A549 (cell line): Measurements from ENCODE around the gene FAM120A. TPM values are rescaled to one million over a fixed set of nuclear protein-coding genes. Genes with fewer than 3 reads are reported as not detected.

Experiments
- ATAC-seq, 2 experiments: fragments of 200-7000 bp in 1 of 2; fragments of >200 bp in 1 of 2; cut with Nextera tagmentation in 1 of 2; cut with Tn5 transposase in 1 of 2; 3 replicates each; pipeline versions ENCODE4 v1.8.0 to v1.9.1; 2018 to 2020; ENCODE audit warnings: mild to moderate bottlenecking in 1 of 2, moderate library complexity in 1 of 2
- CTCF ChIA-PET: fragments of 300-600 bp; sonication (Branson Sonifier 250); formaldehyde crosslinking; extraction: SDS; loops from one replicate; lab custom pipeline; 2021; ENCODE audit warnings: antibody characterized with exemption, inconsistent platforms; lab: Yijun Ruan, JAX
- POLR2A ChIA-PET: fragments of 350-600 bp; formaldehyde crosslinking; extraction: SDS; loops from one replicate; lab custom pipeline; 2021; ENCODE audit warnings: antibody characterized with exemption, inconsistent platforms; lab: Yijun Ruan, JAX
- DNase-seq, 2 experiments: peaks; one replicate each; pipeline versions ENCODE4 v3.0.0 to v3.0.0-alpha.2; 2011 to 2016; ENCODE audit warnings: low read depth in 1 of 2, low spot score in 1 of 2
- FAIRE-seq: peaks from 2 replicates; lab custom pipeline; 2011; peaks lifted over from hg19 to GRCh38; lab: Jason Lieb, UNC
- H3K27ac ChIP-seq, 2 experiments: fragments of >200 bp; sonication (Bioruptor Twin); formaldehyde crosslinking; 3 replicates each; pipeline ENCODE4 v1.5.1; 2016 to 2017
- H3K4me1 ChIP-seq: fragments of >200 bp; sonication (Bioruptor Twin); formaldehyde crosslinking; 3 replicates; pipeline ENCODE4 v1.6.1; 2016
- H3K4me2 ChIP-seq: fragments of >200 bp; sonication (Bioruptor Twin); formaldehyde crosslinking; 3 replicates; pipeline ENCODE4 v1.6.1; 2016
- H3K4me3 ChIP-seq: fragments of >200 bp; sonication (Bioruptor Twin); formaldehyde crosslinking; 3 replicates; pipeline ENCODE4 v1.5.1; 2016
- H3K9me3 ChIP-seq: fragments of >200 bp; sonication (Bioruptor Twin); formaldehyde crosslinking; 3 replicates; pipeline ENCODE4 v1.6.1; 2016
- BCL3 ChIP-seq: fragments of >200 bp; sonication (Bioruptor Twin); formaldehyde crosslinking; IDR thresholded peaks from 3 replicates; pipeline ENCODE4 v1.6.1; 2016
- CEBPB ChIP-seq, 2 experiments: fragments of >200 bp in 1 of 2; sonication (Bioruptor Twin) in 1 of 2; formaldehyde crosslinking in 1 of 2; IDR thresholded peaks; 2 replicates each; pipeline ENCODE4 v1.6.1; 2012 to 2016
- FOSB ChIP-seq: fragments of 250-450 bp; sonication (Bioruptor Pico); IDR thresholded peaks from 2 replicates; pipeline ENCODE4 v1.5.0; 2020; ENCODE audit warnings: mild to moderate bottlenecking, moderate library complexity
- GATA3 ChIP-seq: IDR thresholded peaks from 2 replicates; pipeline ENCODE4 v1.6.1; 2012; ENCODE audit warnings: borderline replicate concordance
- HES2 ChIP-seq: fragments of >200 bp; sonication (Bioruptor Twin); formaldehyde crosslinking; IDR thresholded peaks from 2 replicates; pipeline ENCODE4 v1.6.1; 2016
- HMGXB4 ChIP-seq: fragments of 250-450 bp; sonication (Bioruptor Pico); IDR thresholded peaks from 2 replicates; pipeline ENCODE4 v1.5.0; 2021; ENCODE audit warnings: mild to moderate bottlenecking, moderate library complexity, borderline replicate concordance
- HOXB13 ChIP-seq: fragments of 250-450 bp; sonication (Bioruptor Pico); IDR thresholded peaks from 2 replicates; pipeline ENCODE4 v1.5.0; 2020; ENCODE audit warnings: low read depth, mild to moderate bottlenecking, moderate library complexity
- HOXB5 ChIP-seq: fragments of 250-450 bp; sonication (Bioruptor Pico); IDR thresholded peaks from 2 replicates; pipeline ENCODE4 v1.5.0; 2020; ENCODE audit warnings: mild to moderate bottlenecking, moderate library complexity
- JUN ChIP-seq, 2 experiments: fragments of >200 bp; sonication (Bioruptor Twin); formaldehyde crosslinking; IDR thresholded peaks; 2 replicates in 1 of 2; 3 replicates in 1 of 2; pipeline ENCODE4 v1.6.1; 2016 to 2017
- KDM1A ChIP-seq: fragments of 200-600 bp; sonication (generic); IDR thresholded peaks from 2 replicates; pipeline ENCODE4 v1.6.1; 2016; ENCODE audit warnings: low read depth, mild to moderate bottlenecking
- KDM5A ChIP-seq: fragments of 200-600 bp; sonication (generic); IDR thresholded peaks from 2 replicates; pipeline ENCODE4 v1.6.1; 2016; ENCODE audit warnings: antibody characterized with exemption, mild to moderate bottlenecking
- MAZ ChIP-seq: fragments of 150-350 bp; IDR thresholded peaks from 2 replicates; pipeline ENCODE4 v1.6.1; 2014; ENCODE audit warnings: antibody characterized with exemption, low read depth, low read length, borderline replicate concordance
- PHF8 ChIP-seq: fragments of 200-600 bp; sonication (generic); IDR thresholded peaks from 2 replicates; pipeline ENCODE4 v1.6.1; 2016; ENCODE audit warnings: low read depth, mild to moderate bottlenecking, antibody characterized with exemption, moderate library complexity, borderline replicate concordance
- POLR2A ChIP-seq: IDR thresholded peaks from 2 replicates; pipeline ENCODE4 v1.6.1; 2012; ENCODE audit warnings: mild to moderate bottlenecking, low read length
- RARB ChIP-seq: fragments of 250-450 bp; sonication (Bioruptor Pico); IDR thresholded peaks from 2 replicates; pipeline ENCODE4 v1.8.0; 2021; ENCODE audit warnings: mild to moderate bottlenecking, moderate library complexity
- SREBF2 ChIP-seq: fragments of 450-650 bp; IDR thresholded peaks from 2 replicates; pipeline ENCODE4 v1.6.1; 2014; ENCODE audit warnings: mild to moderate bottlenecking, moderate library complexity
- TFCP2L1 ChIP-seq: fragments of 250-450 bp; sonication (Bioruptor Pico); IDR thresholded peaks from 2 replicates; pipeline ENCODE4 v1.5.0; 2021; ENCODE audit warnings: mild to moderate bottlenecking
- TP53 ChIP-seq: fragments of 250-450 bp; sonication (Bioruptor Pico); IDR thresholded peaks from 2 replicates; pipeline ENCODE4 v1.5.0; 2021; ENCODE audit warnings: mild to moderate bottlenecking, moderate library complexity
- USF2 ChIP-seq: fragments of 450-650 bp; IDR thresholded peaks from 2 replicates; pipeline ENCODE4 v1.6.1; 2014; ENCODE audit warnings: antibody characterized with exemption
- ZNF302 ChIP-seq: fragments of 250-450 bp; sonication (Bioruptor Pico); IDR thresholded peaks from 2 replicates; pipeline ENCODE4 v1.9.0; 2021; ENCODE audit warnings: inconsistent platforms, mild to moderate bottlenecking, moderate library complexity
- ZSCAN20 ChIP-seq: fragments of 250-450 bp; sonication (Bioruptor Pico); IDR thresholded peaks from 2 replicates; pipeline ENCODE4 v1.8.0; 2022; ENCODE audit warnings: mild to moderate bottlenecking, moderate library complexity
- WGBS: methylation state at CpG from one replicate; pipeline ENCODE4 v1.1.6; 2017; ENCODE audit errors: missing lambda C conversion rate; 5-methylcytosine and 5-hydroxymethylcytosine counted together
- polyA plus RNA-seq, 4 experiments: library from polyadenylated mRNA; depleted of rRNA in 3 of 4; stranded (reverse); fragments of >200 nt; fragmentation: RNase III in 1 of 4; extraction: RNeasy Plus Mini Kit Qiagen cat#74134 plus additional on column Dnase treatment in 1 of 4; gene quantifications; 2 replicates in 3 of 4; 3 replicates in 1 of 4; pipeline ENCODE4 v1.2.3, GENCODE V29; 2011 to 2017

FAM120A gene
- polyA plus RNA-seq, 2 of the 4 experiments (the other 2 are of a cell fraction): 86.3 to 111 TPM

GRCh38 chr9:93599571-93600403 is 148.3 kb downstream of the FAM120A start:
- no peaks in the 10 kb centered on the region for H3K9me3 ChIP-seq
- WGBS: 68% methylated on average over 16 of the region's 17 CpGs
- DNase-seq (no peak), ATAC-seq (no peak), FAIRE-seq (no peak)
- TF ChIP-seq KDM5A (no peak), ZNF302 (CRISPR knock-in tag) (no peak), HOXB13 (CRISPR knock-in tag) (no peak), CEBPB (IDR thresholded peaks at IDR 0.05) (no peak), USF2 (no peak), RARB (CRISPR knock-in tag) (no peak), HES2 (no peak), GATA3 (no peak), KDM1A (no peak), TFCP2L1 (CRISPR knock-in tag) (no peak), HMGXB4 (CRISPR knock-in tag) (no peak), SREBF2 (no peak), FOSB (CRISPR knock-in tag) (no peak), MAZ (no peak)
- H3K4me2 ChIP-seq: no peak overlapping the region
- no peak overlapping the region for H3K27ac ChIP-seq
- ChIA-PET CTCF (interaction anchor here (1.0 to 1.5 kb wide), 2 partner anchors 33 to 227 kb away, joined by 3 to 4 read pairs; no protein-coding TSS in a partner anchor), POLR2A (no interaction called here)
- 0 out of 3 replicates have a peak, but pooled peaks cover 5% of the 10 kb centered on the region for H3K4me1 ChIP-seq
- H3K4me3 ChIP-seq: no peak overlapping the region

GRCh38 chr9:93600504-93600903 is 149.0 kb downstream of the FAM120A start:
- POLR2A ChIA-PET: no interaction called here
- H3K4me1 ChIP-seq: 0 out of 3 replicates have a peak, but pooled peaks cover 5% of the 10 kb centered on the region
- H3K9me3 ChIP-seq: no peaks in the 10 kb centered on the region
- H3K4me3 ChIP-seq: no peak overlapping the region
- CTCF ChIA-PET: interaction anchor here (1.0 kb wide), 1 partner anchor 226 kb away, joined by 4 read pairs; no protein-coding TSS in a partner anchor
- DNase-seq: no peak
- H3K4me2 ChIP-seq: no peak overlapping the region
- H3K27ac ChIP-seq: no peak overlapping the region
- TF ChIP-seq ZNF302 (CRISPR knock-in tag) (no peak), POLR2A (no peak), MAZ (no peak), JUN (IDR thresholded peaks at IDR 0.05) (no peak), TP53 (CRISPR knock-in tag) (no peak), ZSCAN20 (no peak), PHF8 (no peak), BCL3 (no peak), HOXB5 (CRISPR knock-in tag) (no peak)
- TF ChIP-seq, all 56 proteins: peak for 0
- 45% methylated on average over 1 of the region's 3 CpGs for WGBS
- no peak; a peak in 1 of 6 replicates for ATAC-seq
- no peak for FAIRE-seq
